ENCODE results near the gene TRERF1.

TRERF1 gene

DNA sequence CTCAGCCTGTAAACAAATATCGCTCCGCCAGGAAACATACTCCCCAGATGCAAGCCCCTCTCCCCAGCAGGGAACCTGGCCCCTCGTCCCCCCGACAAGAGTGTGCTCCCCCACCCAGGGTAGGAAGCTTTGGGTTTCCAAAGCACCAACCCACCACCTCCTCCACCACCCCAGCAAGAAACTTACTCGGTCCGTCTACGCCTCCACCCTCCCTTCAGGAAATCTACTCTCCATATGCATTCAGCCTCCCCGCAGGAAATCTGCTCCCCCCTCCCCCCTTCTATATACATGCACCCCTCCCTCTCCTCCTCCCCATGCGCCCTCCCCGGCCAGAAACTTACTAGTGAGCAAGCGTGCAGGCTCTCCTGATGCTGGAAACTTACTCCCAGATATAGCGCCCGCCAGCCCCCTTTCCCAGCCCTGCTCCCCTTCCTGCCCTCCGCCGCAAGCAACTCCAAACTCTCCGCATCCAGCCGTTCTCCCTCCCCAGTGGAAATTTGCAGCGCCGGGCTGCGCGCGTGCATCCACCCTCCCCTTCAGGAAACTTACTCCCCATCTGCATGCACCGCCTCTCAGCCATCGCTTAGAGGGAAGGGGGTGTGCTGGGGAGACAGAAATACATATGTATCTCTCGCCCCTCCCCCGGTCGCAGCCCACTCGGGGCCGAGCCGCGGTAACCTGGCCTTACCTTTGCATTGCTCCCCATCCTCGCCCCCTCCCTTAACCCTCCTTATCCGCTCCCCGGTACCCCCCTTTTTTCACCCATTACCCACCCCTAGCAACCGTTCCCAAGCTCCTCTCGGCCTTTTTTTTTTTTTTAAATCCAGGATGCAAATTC lies at the start of gene TRERF1 (continued):
- no peak for TF ChIP-seq ZNF157 (tag by site-specific recombination; IDR thresholded peaks at IDR 0.05)
- TF ChIP-seq, protein P1, sequence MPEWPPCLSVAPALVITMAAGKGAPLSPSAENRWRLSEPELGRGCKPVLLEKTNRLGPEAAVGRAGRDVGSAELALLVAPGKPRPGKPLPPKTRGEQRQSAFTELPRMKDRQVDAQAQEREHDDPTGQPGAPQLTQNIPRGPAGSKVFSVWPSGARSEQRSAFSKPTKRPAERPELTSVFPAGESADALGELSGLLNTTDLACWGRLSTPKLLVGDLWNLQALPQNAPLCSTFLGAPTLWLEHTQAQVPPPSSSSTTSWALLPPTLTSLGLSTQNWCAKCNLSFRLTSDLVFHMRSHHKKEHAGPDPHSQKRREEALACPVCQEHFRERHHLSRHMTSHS (tag by site-specific recombination; IDR thresholded peaks at IDR 0.05), result no peak
- peak; percentile 81 for TF ChIP-seq EGR2 (tag by site-specific recombination; IDR thresholded peaks at IDR 0.05; ENCODE audit: low read depth)
- no peak for TF ChIP-seq ZNF624 (tag by site-specific recombination; IDR thresholded peaks at IDR 0.05)
- TF ChIP-seq ZNF561 (tag by site-specific recombination; IDR thresholded peaks at IDR 0.05; ENCODE audit: borderline replicate concordance), result peak; percentile 11; the same call in 1 of the 2 replicates
- no peak for TF ChIP-seq ZNF530 (tag by site-specific recombination; IDR thresholded peaks at IDR 0.05; ENCODE audit: low read depth)
- TF ChIP-seq ZBTB21 (tag by site-specific recombination; IDR thresholded peaks at IDR 0.05), result 0 out of 2 replicates have a peak, but pooled peaks have one; percentile 40
- no peak for TF ChIP-seq ZNF114 (tag by site-specific recombination; IDR thresholded peaks at IDR 0.05)
- peak; percentile 37; the same call in 1 of the 2 replicates for TF ChIP-seq ZBTB7A (tag by site-specific recombination; IDR thresholded peaks at IDR 0.05; ENCODE audit: low read depth)
- TF ChIP-seq ZNF335 (tag by site-specific recombination; conservative IDR thresholded peaks at IDR 0.05), result peak; percentile 63; the same call in 1 of the 2 replicates
- TF ChIP-seq BCL11A (tag by site-specific recombination; IDR thresholded peaks at IDR 0.05; ENCODE audit: low read depth), result peak; percentile 49; the same call in 1 of the 2 replicates
- no peak for TF ChIP-seq SALL2 (tag by site-specific recombination; IDR thresholded peaks at IDR 0.05; ENCODE audit: borderline replicate concordance)
- no peak for TF ChIP-seq ZNF843 (tag by site-specific recombination; IDR thresholded peaks at IDR 0.05)
- TF ChIP-seq ZBTB1 (tag by site-specific recombination; IDR thresholded peaks at IDR 0.05), result no peak
- TF ChIP-seq SP2 (tag by site-specific recombination; IDR thresholded peaks at IDR 0.05), result peak; percentile 83
- no peak for TF ChIP-seq ZNF202 (tag by site-specific recombination; IDR thresholded peaks at IDR 0.05; ENCODE audit: borderline replicate concordance)
- TF ChIP-seq, protein P2, sequence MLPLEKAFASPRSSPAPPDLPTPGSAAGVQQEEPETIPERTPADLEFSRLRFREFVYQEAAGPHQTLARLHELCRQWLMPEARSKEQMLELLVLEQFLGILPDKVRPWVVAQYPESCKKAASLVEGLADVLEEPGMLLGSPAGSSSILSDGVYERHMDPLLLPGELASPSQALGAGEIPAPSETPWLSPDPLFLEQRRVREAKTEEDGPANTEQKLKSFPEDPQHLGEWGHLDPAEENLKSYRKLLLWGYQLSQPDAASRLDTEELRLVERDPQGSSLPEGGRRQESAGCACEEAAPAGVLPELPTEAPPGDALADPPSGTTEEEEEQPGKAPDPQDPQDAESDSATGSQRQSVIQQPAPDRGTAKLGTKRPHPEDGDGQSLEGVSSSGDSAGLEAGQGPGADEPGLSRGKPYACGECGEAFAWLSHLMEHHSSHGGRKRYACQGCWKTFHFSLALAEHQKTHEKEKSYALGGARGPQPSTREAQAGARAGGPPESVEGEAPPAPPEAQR (tag by site-specific recombination; IDR thresholded peaks at IDR 0.05), result 0 out of 2 replicates have a peak, but pooled peaks have one; percentile 24
- TF ChIP-seq ZNF501 (tag by site-specific recombination; IDR thresholded peaks at IDR 0.05), result peak; percentile 64; the same call in 1 of the 2 replicates
- no peak; the same call in 1 of the 2 replicates for TF ChIP-seq GFI1B (tag by site-specific recombination; IDR thresholded peaks at IDR 0.05)
- TF ChIP-seq ZNF777 (tag by site-specific recombination; IDR thresholded peaks at IDR 0.05; ENCODE audit: borderline replicate concordance), result no peak
- TF ChIP-seq ZNF324 (tag by site-specific recombination; IDR thresholded peaks at IDR 0.05), result peak; percentile 42; the same call in 1 of the 2 replicates
- no peak for TF ChIP-seq ZNF558 (tag by site-specific recombination; IDR thresholded peaks at IDR 0.05)
- TF ChIP-seq RBAK (tag by site-specific recombination; IDR thresholded peaks at IDR 0.05), result no peak
- TF ChIP-seq ZNF391 (tag by site-specific recombination; IDR thresholded peaks at IDR 0.05; ENCODE audit: borderline replicate concordance, low read depth), result 0 out of 2 replicates have a peak, but pooled peaks have one; percentile 66
- TF ChIP-seq ZNF184 (tag by site-specific recombination; IDR thresholded peaks at IDR 0.05), result no peak
- TF ChIP-seq ZNF311 (tag by site-specific recombination; IDR thresholded peaks at IDR 0.05; ENCODE audit: borderline replicate concordance), result no peak
- TF ChIP-seq ZNF571 (tag by site-specific recombination; IDR thresholded peaks at IDR 0.05), result no peak
- no peak for TF ChIP-seq ZNF514 (tag by site-specific recombination; IDR thresholded peaks at IDR 0.05)
- TF ChIP-seq ZNF768 (tag by site-specific recombination; IDR thresholded peaks at IDR 0.05), result no peak
- TF ChIP-seq ZNF529 (tag by site-specific recombination; IDR thresholded peaks at IDR 0.05; ENCODE audit: insufficient replicate concordance), result no peak
- TF ChIP-seq, protein P3, sequence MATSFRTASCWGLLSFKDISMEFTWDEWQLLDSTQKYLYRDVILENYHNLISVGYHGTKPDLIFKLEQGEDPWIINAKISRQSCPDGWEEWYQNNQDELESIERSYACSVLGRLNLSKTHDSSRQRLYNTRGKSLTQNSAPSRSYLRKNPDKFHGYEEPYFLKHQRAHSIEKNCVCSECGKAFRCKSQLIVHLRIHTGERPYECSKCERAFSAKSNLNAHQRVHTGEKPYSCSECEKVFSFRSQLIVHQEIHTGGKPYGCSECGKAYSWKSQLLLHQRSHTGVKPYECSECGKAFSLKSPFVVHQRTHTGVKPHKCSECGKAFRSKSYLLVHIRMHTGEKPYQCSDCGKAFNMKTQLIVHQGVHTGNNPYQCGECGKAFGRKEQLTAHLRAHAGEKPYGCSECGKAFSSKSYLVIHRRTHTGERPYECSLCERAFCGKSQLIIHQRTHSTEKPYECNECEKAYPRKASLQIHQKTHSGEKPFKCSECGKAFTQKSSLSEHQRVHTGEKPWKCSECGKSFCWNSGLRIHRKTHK (tag by site-specific recombination; IDR thresholded peaks at IDR 0.05), result no peak
- TF ChIP-seq SCRT2 (tag by site-specific recombination; IDR thresholded peaks at IDR 0.05), result no peak; the same call in 1 of the 2 replicates
- no peak for TF ChIP-seq ZNF426 (tag by site-specific recombination; IDR thresholded peaks at IDR 0.05)
- TF ChIP-seq ZNF677 (tag by site-specific recombination; IDR thresholded peaks at IDR 0.05), result no peak
- TF ChIP-seq KLF8 (tag by site-specific recombination; IDR thresholded peaks at IDR 0.05), result 0 out of 2 replicates have a peak, but pooled peaks have one; percentile 52
- no peak for TF ChIP-seq ZNF707 (tag by site-specific recombination; IDR thresholded peaks at IDR 0.05)
- TF ChIP-seq ZNF600 (tag by site-specific recombination; IDR thresholded peaks at IDR 0.05), result peak; percentile 58; the same call in 1 of the 2 replicates
- peak; percentile 37; the same call in 1 of the 2 replicates for TF ChIP-seq ZNF146 (tag by site-specific recombination; IDR thresholded peaks at IDR 0.05)
- no peak for TF ChIP-seq ZNF350 (tag by site-specific recombination; IDR thresholded peaks at IDR 0.05)
